Testis (tissue), 2 donors: ENCODE data around the gene NCKAP5.

Source experiments
- POLR2A ChIP-seq: fragments of 450-650 bp; IDR thresholded peaks from one replicate; pipeline ENCODE4 v1.6.1; 2017; ENCODE audit warnings: antibody characterized with exemption, mild to moderate bottlenecking, moderate library complexity
- TF ChIP-seq, protein P1 (sequence below), 3 experiments: fragments of 450-650 bp in 2 of 3; fragments of 200-600 bp in 1 of 3; sonication (generic) in 1 of 3; IDR thresholded peaks; one replicate each; pipeline ENCODE4 v1.5.1; 2016 to 2019; ENCODE audit warnings: antibody characterized with exemption in 3 of 3, mild to moderate bottlenecking in 2 of 3, moderate library complexity in 1 of 3

DNA sequence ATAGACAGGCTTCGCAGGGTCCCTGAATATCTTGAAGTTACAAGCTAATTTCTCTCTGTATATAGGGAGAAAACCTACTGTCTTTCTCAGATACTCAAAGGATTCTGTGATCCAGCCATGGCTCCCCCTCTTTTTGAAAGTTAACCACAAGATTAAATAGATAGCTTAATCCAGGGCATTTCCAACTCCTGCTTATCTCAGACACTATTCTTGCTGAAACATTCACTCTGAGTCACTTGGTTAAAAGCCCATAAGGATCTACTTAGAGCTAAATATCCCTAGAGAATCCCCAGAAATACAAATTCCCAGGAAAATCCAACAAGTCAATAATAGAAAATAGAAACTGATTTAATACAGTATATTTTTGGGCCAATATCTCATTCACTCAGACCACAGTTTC lies 719.1 kb downstream of the NCKAP5 start:
- TF ChIP-seq, protein P1, sequence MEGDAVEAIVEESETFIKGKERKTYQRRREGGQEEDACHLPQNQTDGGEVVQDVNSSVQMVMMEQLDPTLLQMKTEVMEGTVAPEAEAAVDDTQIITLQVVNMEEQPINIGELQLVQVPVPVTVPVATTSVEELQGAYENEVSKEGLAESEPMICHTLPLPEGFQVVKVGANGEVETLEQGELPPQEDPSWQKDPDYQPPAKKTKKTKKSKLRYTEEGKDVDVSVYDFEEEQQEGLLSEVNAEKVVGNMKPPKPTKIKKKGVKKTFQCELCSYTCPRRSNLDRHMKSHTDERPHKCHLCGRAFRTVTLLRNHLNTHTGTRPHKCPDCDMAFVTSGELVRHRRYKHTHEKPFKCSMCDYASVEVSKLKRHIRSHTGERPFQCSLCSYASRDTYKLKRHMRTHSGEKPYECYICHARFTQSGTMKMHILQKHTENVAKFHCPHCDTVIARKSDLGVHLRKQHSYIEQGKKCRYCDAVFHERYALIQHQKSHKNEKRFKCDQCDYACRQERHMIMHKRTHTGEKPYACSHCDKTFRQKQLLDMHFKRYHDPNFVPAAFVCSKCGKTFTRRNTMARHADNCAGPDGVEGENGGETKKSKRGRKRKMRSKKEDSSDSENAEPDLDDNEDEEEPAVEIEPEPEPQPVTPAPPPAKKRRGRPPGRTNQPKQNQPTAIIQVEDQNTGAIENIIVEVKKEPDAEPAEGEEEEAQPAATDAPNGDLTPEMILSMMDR (IDR thresholded peaks at IDR 0.05), result no peak
- TF ChIP-seq POLR2A, result no peak
